HepG2 (cell line): ENCODE measurements around the gene SLC25A19. TPM values are rescaled to one million over a fixed set of nuclear protein-coding genes. Genes with fewer than 3 reads are reported as not detected.

Experiments
- RBAK ChIP-seq: sonication (generic); formaldehyde crosslinking; IDR thresholded peaks from 2 replicates; pipeline ENCODE4 v1.5.1; 2020; ENCODE audit warnings: mild to moderate bottlenecking, missing genetic modification reagents
- SAFB2 ChIP-seq: sonication (generic); formaldehyde crosslinking; IDR thresholded peaks from 2 replicates; pipeline ENCODE4 v1.5.1; 2020; ENCODE audit warnings: missing genetic modification reagents, low read depth, mild to moderate bottlenecking, borderline replicate concordance
- TERF1 ChIP-seq: sonication (generic); formaldehyde crosslinking; IDR thresholded peaks from 2 replicates; pipeline ENCODE4 v1.8.0; 2022; ENCODE audit warnings: mild to moderate bottlenecking, missing genetic modification reagents, moderate library complexity
- THYN1 ChIP-seq: sonication (generic); formaldehyde crosslinking; IDR thresholded peaks from 2 replicates; pipeline ENCODE4 v1.8.1; 2023; ENCODE audit warnings: low read depth, mild to moderate bottlenecking, moderate library complexity, missing genetic modification reagents, borderline replicate concordance
- TRIM22 ChIP-seq: fragments of 450-650 bp; IDR thresholded peaks from 2 replicates; pipeline ENCODE4 v1.6.1; 2017
- ZBTB40 ChIP-seq, 2 experiments: fragments of 450-650 bp in 1 of 2; sonication (generic) in 1 of 2; formaldehyde crosslinking in 1 of 2; IDR thresholded peaks; 2 replicates each; pipeline versions ENCODE4 v1.6.1 to v1.8.0; 2016 to 2022; ENCODE audit warnings: antibody characterized with exemption in 1 of 2, mild to moderate bottlenecking in 1 of 2, missing genetic modification reagents in 1 of 2
- ZNF431 ChIP-seq: sonication (generic); formaldehyde crosslinking; IDR thresholded peaks from 2 replicates; pipeline ENCODE4 v1.9.0; 2022; ENCODE audit warnings: missing genetic modification reagents, low read depth, mild to moderate bottlenecking, borderline replicate concordance
- ZNF687 ChIP-seq: sonication (generic); formaldehyde crosslinking; IDR thresholded peaks from 2 replicates; pipeline ENCODE4 v1.5.1; 2020; ENCODE audit warnings: mild to moderate bottlenecking, missing genetic modification reagents, moderate library complexity
- polyA plus RNA-seq, 8 experiments: library from polyadenylated mRNA; depleted of rRNA in 3 of 8; stranded (reverse) in 7 of 8; unstranded in 1 of 8; fragments of >200 nt; fragmentation: Illumina TruSeq in 4 of 8; extraction: Trizol in 4 of 8; gene quantifications; 2 replicates each; pipeline versions ENCODE4 v1.2.1 to v1.2.3, GENCODE V29; 2011 to 2016; ENCODE audit warnings: low read depth in 4 of 8, missing spikeins in 1 of 8, mixed read lengths in 1 of 8; ENCODE audit not compliant: insufficient read depth in 1 of 8
- total RNA-seq, 5 experiments: library from RNA; depleted of rRNA; stranded (reverse); fragments of >200 nt; fragmentation: Illumina TruSeq; extraction: Trizol; gene quantifications; 2 replicates each; pipeline ENCODE4 v1.2.3, GENCODE V29; 2016; ENCODE audit warnings: low read depth in 1 of 5

The SLC25A19 gene
- total and polyA plus RNA-seq, 2 of the 13 experiments (the other 11 are each of a cell fraction or from before 2014, with no cell fraction given) = 24.4 to 41.4 TPM

- TF ChIP-seq ZBTB40 (IDR thresholded peaks at IDR 0.05) = no peak
- 0 out of 2 replicates have a peak, but pooled peaks have one; percentile 12 for TF ChIP-seq ZBTB40 (CRISPR knock-in tag; IDR thresholded peaks at IDR 0.05)
- no peak for TF ChIP-seq ZNF687 (CRISPR knock-in tag)
- no peak for TF ChIP-seq TERF1
- no peak for TF ChIP-seq TRIM22
- TF ChIP-seq SAFB2 (CRISPR knock-in tag) = 0 out of 2 replicates have a peak, but pooled peaks have one; percentile 2
- no peak for TF ChIP-seq RBAK (CRISPR knock-in tag)
- no peak for TF ChIP-seq ZNF431 (CRISPR knock-in tag)
- no peak for TF ChIP-seq THYN1 (CRISPR knock-in tag)
Measured at GRCh38 chr17:75307957-75308731, 18.9 kb upstream of the SLC25A19 start (continued).
